Stomach (tissue), 9 donors: Measurements from ENCODE around the gene DUSP28. TPM values are rescaled to one million over a fixed set of nuclear protein-coding genes. Genes with fewer than 3 reads are reported as not detected.

Experiments used
- DNase-seq, 2 donors: peaks; one replicate each; pipeline versions ENCODE4 v3.0.0 to v3.0.0-alpha.2; 2013 to 2019
- H3K27ac ChIP-seq, 5 donors: fragments of 200-600 bp in 4 of 5; sonication (generic) in 4 of 5; one replicate each; pipeline ENCODE4 v1.5.1; 2013 to 2019; ENCODE audit warnings: mild to moderate bottlenecking in 1 of 5, moderate library complexity in 1 of 5
- H3K27me3 ChIP-seq, 3 donors: fragments of 200-600 bp; sonication (generic); one replicate each; pipeline ENCODE4 v1.5.1; 2017 to 2019; ENCODE audit warnings: mixed run types in 1 of 3
- H3K36me3 ChIP-seq, 4 donors: fragments of 200-600 bp; sonication (generic); 1 replicate in 3 of 4; 2 replicates in 1 of 4; pipeline ENCODE4 v1.5.1; 2016 to 2019
- H3K4me1 ChIP-seq, 4 donors: fragments of 200-600 bp; sonication (generic); one replicate each; pipeline ENCODE4 v1.5.1; 2016 to 2019
- H3K4me3 ChIP-seq, 4 donors: fragments of 200-600 bp; sonication (generic) in 3 of 4; one replicate each; pipeline ENCODE4 v1.5.1; 2016 to 2019; ENCODE audit warnings: mild to moderate bottlenecking in 1 of 4
- H3K9me3 ChIP-seq, 4 donors: fragments of 200-600 bp; sonication (generic); one replicate each; pipeline ENCODE4 v1.5.1; 2016 to 2019
- CTCF ChIP-seq, 7 experiments: fragments of 450-650 bp in 4 of 7; fragments of 200-600 bp in 3 of 7; sonication (generic) in 3 of 7; IDR thresholded peaks; one replicate each; pipeline ENCODE4 v1.5.1; 2016 to 2019; ENCODE audit warnings: antibody characterized with exemption in 7 of 7, control low read depth in 2 of 7, mild to moderate bottlenecking in 1 of 7
- EP300 ChIP-seq: sonication (generic); formaldehyde crosslinking; IDR thresholded peaks from one replicate; pipeline ENCODE4 v1.6.1; 2017; ENCODE audit warnings: antibody characterized with exemption
- POLR2A ChIP-seq, 4 donors: fragments of 450-650 bp; IDR thresholded peaks; one replicate each; pipeline ENCODE4 v1.6.1; 2016; ENCODE audit warnings: antibody characterized with exemption in 4 of 4, control low read depth in 2 of 4, mild to moderate bottlenecking in 1 of 4, moderate library complexity in 1 of 4
- POLR2AphosphoS5 ChIP-seq, 3 donors: sonication (generic); formaldehyde crosslinking; IDR thresholded peaks; one replicate each; pipeline ENCODE4 v1.6.1; 2016; ENCODE audit warnings: antibody characterized with exemption in 3 of 3
- WGBS, 5 donors: extraction: QIAGEN DNeasy Blood & Tissue Kit in 3 of 5; methylation state at CpG; one replicate each; pipeline versions ENCODE4 v1.1.5 to v1.1.7; 2013 to 2018; 5-methylcytosine and 5-hydroxymethylcytosine counted together
- intact Hi-C: fragments of 100-400 bp; cut with DNase I; formaldehyde crosslinking; loops from one replicate; pipeline ENCODE4 v1.15.1; 2023; ENCODE audit warnings: low total_unique reads
- polyA plus RNA-seq, 3 donors: library from polyadenylated mRNA; stranded (reverse); fragments of 200-250 nt; gene quantifications; one replicate each; pipeline ENCODE4 v1.2.3, GENCODE V29; 2013
- total RNA-seq, 5 donors: library from RNA; depleted of rRNA; stranded (reverse); fragments of >200 nt; gene quantifications; one replicate each; pipeline versions ENCODE4 v1.1.0 to v1.2.3, GENCODE V29; 2014 to 2016
- donor health status: healthy with polysubstance abuse.
- donor health status: Bipolar disorder and iron deficiency.
- donor health status: healthy.

DUSP28 gene
- total and polyA plus RNA-seq, 8 donors: 1.3 to 71.5 (median 4.0) TPM

GRCh38 chr2:240517342-240517741 is 42.8 kb upstream of the DUSP28 start:
- peaks cover 0 to 16% (median 0%) of the 10 kb centered on the region in 3 donors for H3K27me3 ChIP-seq
- no peak overlapping the region for H3K27ac ChIP-seq
- H3K4me1 ChIP-seq: peaks cover 5 to 23% (median 15%) of the 10 kb centered on the region in 4 donors
- H3K9me3 ChIP-seq: no peaks in the 10 kb centered on the region
- 97 to 100% (median 98%) methylated on average over 4 of the region's 4 CpGs for WGBS, 5 donors
- DNase-seq: no peak
- TF ChIP-seq CTCF (IDR thresholded peaks at IDR 0.05): no peak
- TF ChIP-seq EP300: no peak
- no peak for TF ChIP-seq POLR2A (IDR thresholded peaks at IDR 0.05)
- no peak for TF ChIP-seq POLR2AphosphoS5 (IDR thresholded peaks at IDR 0.05)
- no peak overlapping the region for H3K4me3 ChIP-seq
- peaks cover 0 to 10% (median 7%) of the 10 kb centered on the region in 4 donors for H3K36me3 ChIP-seq
- intact Hi-C loops: no loop called here

DNA sequence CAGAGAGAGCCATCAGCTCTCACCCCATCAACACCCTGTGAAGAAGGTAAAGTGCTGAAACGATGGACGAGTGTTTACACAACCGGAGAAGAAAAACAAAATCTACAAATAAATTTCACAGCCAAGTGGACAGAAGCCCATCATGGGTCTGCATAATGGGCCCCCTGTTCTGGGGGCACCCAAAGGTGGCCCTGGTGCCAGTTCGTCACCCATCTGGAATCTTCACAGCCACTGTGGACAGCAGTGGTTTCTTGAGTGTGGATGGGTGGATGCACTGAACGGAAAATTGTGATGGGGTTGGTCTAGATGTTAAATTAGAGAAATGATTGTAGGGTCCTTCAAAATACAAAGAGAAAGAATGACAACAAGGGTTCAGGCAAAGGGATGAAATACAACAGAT is 41.2 kb upstream of the DUSP28 start:
- peaks cover 0 to 16% (median 0%) of the 10 kb centered on the region in 3 donors for H3K27me3 ChIP-seq
- peaks cover 5 to 17% (median 13%) of the 10 kb centered on the region in 4 donors for H3K4me1 ChIP-seq
- no peaks in the 10 kb centered on the region for H3K9me3 ChIP-seq
- H3K27ac ChIP-seq: no peak overlapping the region
- no peak for TF ChIP-seq CTCF (IDR thresholded peaks at IDR 0.05)
- TF ChIP-seq POLR2AphosphoS5 (IDR thresholded peaks at IDR 0.05): no peak
- no peak for TF ChIP-seq POLR2A (IDR thresholded peaks at IDR 0.05)
- no peak for TF ChIP-seq EP300
- WGBS, 5 donors: 84 to 94% (median 92%) methylated on average over 5 of the region's 5 CpGs
- H3K4me3 ChIP-seq: no peak overlapping the region
- H3K36me3 ChIP-seq: peaks cover 0 to 23% (median 19%) of the 10 kb centered on the region in 4 donors
- intact Hi-C loops: no loop called here
- DNase-seq: no peak

DNA sequence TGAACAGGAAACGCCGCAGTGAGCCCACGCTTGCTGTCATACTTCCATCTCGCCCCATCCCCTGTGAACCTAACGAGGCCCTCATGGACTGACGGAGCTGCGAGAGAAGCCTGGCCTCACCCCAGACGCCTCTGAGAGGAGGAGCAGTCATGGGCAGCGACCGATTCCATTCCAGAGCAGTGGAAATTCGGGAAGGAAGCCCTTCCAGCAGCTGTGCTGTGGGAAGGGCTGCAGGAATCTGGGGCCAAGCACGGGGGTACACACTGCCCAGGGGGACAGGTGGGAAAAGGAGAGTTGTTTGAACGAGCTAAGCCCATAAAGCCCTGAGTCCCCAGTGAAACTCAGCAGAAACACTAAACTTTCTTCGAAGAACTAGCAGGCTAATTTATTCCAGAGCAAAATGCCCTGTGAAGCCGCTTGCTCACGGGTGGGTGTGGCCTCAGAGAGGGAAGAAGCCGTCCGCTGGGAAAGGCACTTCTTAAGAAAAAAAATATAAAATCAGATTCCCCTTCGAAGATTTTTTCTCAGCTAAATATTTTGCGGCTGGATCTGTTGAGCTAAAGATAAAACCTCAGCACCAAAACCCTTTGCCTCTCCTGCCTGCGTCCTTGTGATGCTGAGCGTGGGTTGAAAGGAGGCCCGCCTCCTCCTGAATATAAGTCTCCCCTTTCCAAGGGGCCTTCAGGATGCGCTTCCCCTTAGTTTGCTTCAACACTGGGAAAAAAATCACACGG is 40.6 kb upstream of the DUSP28 start:
- Histone ChIP-seq H3K9me3 (peaks cover 0 to 6% (median under 1%) of the 10 kb centered on the region in 4 donors), H3K36me3 (peaks cover 3 to 29% (median 25%) of the 10 kb centered on the region in 4 donors), H3K4me3 (peak overlapping the region in 1 of 4 donors; percentile 2), H3K27me3 (peaks cover 0 to 16% (median 0%) of the 10 kb centered on the region in 3 donors), H3K4me1 (peaks cover 5 to 16% (median 12%) of the 10 kb centered on the region in 4 donors), H3K27ac (no peak overlapping the region)
- intact Hi-C loops: no loop called here
- WGBS, 5 donors: 51 to 58% (median 53%) methylated on average over 25 of the region's 25 CpGs
- peak in 1 of 2 donors; percentile 26 for DNase-seq
- TF ChIP-seq EP300: no peak
- no peak for TF ChIP-seq CTCF (IDR thresholded peaks at IDR 0.05)
- TF ChIP-seq POLR2A (IDR thresholded peaks at IDR 0.05): no peak
- no peak for TF ChIP-seq POLR2AphosphoS5 (IDR thresholded peaks at IDR 0.05)

GRCh38 chr2:240520130-240520973 is 39.8 kb upstream of the DUSP28 start:
- H3K4me3 ChIP-seq: peak overlapping the region in 1 of 4 donors; percentile 2
- H3K9me3 ChIP-seq: peaks cover 0 to 14% (median 5%) of the 10 kb centered on the region in 4 donors
- peak in 1 of 2 donors; percentile 35 for DNase-seq
- peaks cover 0 to 16% (median 0%) of the 10 kb centered on the region in 3 donors for H3K27me3 ChIP-seq
- H3K27ac ChIP-seq: no peak overlapping the region
- peaks cover 5 to 16% (median 12%) of the 10 kb centered on the region in 4 donors for H3K4me1 ChIP-seq
- WGBS, 5 donors: 23 to 59% (median 29%) methylated on average over 13 to 52 of the region's 52 CpGs
- H3K36me3 ChIP-seq: peaks cover 3 to 37% (median 33%) of the 10 kb centered on the region in 4 donors
- TF ChIP-seq EP300 (no peak), POLR2A (IDR thresholded peaks at IDR 0.05) (no peak), CTCF (IDR thresholded peaks at IDR 0.05) (no peak), POLR2AphosphoS5 (IDR thresholded peaks at IDR 0.05) (no peak)
- intact Hi-C loops: no loop called here
